GM15510 (cell line): Measurements from ENCODE around the gene UGT2B15.

Experiments
- POLR2A ChIP-seq: IDR thresholded peaks from 3 replicates; pipeline ENCODE4 v1.6.1; 2011; ENCODE audit warnings: borderline replicate concordance; ENCODE audit not compliant: insufficient read length; ENCODE audit errors: extremely low read depth

UGT2B15 gene

GRCh38 chr4:68651932-68652331 is 18.5 kb downstream of the UGT2B15 start:
- TF ChIP-seq POLR2A: no peak

- TF ChIP-seq POLR2A: no peak
Observed at GRCh38 chr4:68630371-68630770, 40.1 kb downstream of the UGT2B15 start.

GRCh38 chr4:68617003-68617698 is 53.3 kb downstream of the UGT2B15 start:
- no peak for TF ChIP-seq POLR2A

GRCh38 chr4:68615699-68616422 is 54.6 kb downstream of the UGT2B15 start:
- no peak for TF ChIP-seq POLR2A

- TF ChIP-seq POLR2A: no peak
Observed at GRCh38 chr4:68613752-68614151, 56.7 kb downstream of the UGT2B15 start.

GRCh38 chr4:68606240-68606639 is 64.2 kb downstream of the UGT2B15 start:
- no peak for TF ChIP-seq POLR2A

GRCh38 chr4:68599150-68599549 is 71.3 kb downstream of the UGT2B15 start:
- no peak for TF ChIP-seq POLR2A

- no peak for TF ChIP-seq POLR2A
Observed at GRCh38 chr4:68597482-68597881, 73.0 kb downstream of the UGT2B15 start.
